GM19193 (cell line): ENCODE results near the gene NKX2-1.

Source experiments
- POLR2A ChIP-seq: IDR thresholded peaks from 4 replicates; pipeline ENCODE4 v1.6.1; 2011; ENCODE audit not compliant: insufficient read depth, insufficient read length; ENCODE audit errors: extremely low read depth

The NKX2-1 gene

DNA sequence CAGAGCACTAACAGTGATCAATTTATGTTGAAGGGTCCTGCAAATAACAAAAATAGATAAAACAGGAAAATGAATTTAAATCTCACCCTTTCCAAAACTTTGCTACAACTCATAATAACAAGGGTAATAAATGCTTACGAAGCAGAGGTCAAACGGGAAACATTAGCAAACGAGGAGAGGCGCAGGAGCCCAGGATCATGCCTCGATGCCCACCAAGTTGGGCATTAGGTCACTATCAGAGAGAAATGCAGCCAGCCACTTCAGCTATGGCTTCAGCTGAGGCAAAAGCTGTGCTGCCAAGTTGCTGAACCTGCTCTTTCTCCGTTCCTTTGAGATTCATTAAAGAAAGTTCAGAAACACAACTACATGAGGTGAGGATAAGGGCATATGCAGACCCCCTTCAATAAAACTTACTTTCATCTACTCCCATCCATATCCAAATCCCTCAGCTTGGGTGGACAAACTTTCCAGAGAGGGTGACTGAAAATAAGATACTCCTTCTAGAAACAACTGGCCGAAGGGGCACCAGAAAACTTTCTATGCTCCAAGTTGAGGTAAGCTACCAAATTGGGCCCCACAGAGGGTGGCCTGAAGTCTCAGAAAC lies 7.9 kb downstream of the NKX2-1 start:
- no peak for TF ChIP-seq POLR2A

DNA sequence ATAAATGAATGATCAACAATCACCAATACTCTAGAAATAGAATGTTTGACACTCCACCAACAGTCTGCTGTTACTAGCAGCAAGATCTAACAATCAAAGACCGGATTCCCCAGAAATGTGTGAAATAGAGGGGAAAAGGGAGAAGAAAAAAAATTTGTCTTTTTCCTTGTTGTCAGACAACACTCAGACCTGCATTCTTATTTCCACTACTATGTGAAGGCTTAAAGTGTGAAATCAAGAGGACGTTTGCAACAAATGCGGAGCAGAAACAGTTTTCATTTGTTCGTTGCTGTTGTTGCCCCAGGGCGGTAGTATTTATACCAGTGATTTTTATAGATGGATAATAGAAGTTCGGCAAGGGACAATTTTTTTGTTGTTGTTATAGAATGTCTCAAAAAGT lies 9.2 kb downstream of the NKX2-1 start:
- TF ChIP-seq POLR2A, result no peak

- no peak for TF ChIP-seq POLR2A
These were observed 9.8 kb downstream of the NKX2-1 start for GRCh38 chr14:36510078-36510799.

GRCh38 chr14:36509069-36509917 lies 10.7 kb downstream of the NKX2-1 start:
- TF ChIP-seq POLR2A, result no peak

DNA sequence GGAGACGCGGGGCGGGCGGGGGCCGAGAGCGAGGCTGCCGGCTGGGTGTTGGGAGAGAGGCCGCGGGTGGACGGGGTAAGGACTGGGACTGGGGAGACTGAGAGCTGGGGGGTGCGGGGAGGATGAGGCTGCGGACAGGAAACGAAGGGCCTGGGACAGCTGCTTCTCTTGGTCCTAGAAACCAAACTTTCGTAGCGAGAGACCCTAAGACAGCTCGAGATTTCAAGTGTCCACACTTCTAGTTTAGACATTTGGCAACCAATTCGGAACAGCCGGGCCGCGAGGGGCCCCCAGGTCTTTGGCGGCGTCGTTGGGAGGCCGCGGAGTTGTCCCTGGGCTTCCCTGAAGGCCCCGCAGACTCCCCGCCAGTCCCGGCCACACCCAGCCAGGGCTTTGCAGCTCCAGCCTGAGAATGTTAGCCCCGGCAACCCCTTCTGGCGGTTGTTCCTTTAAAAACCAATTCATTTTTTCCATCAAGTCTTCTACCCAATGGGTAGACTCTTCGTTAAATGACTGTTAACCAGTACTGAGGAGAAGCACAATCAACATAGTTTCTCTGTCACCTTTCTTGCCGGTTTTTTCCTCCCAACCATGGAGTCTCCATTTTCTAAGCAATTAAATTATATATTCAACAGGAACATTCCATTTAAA lies 11.5 kb downstream of the NKX2-1 start:
- no peak for TF ChIP-seq POLR2A

DNA sequence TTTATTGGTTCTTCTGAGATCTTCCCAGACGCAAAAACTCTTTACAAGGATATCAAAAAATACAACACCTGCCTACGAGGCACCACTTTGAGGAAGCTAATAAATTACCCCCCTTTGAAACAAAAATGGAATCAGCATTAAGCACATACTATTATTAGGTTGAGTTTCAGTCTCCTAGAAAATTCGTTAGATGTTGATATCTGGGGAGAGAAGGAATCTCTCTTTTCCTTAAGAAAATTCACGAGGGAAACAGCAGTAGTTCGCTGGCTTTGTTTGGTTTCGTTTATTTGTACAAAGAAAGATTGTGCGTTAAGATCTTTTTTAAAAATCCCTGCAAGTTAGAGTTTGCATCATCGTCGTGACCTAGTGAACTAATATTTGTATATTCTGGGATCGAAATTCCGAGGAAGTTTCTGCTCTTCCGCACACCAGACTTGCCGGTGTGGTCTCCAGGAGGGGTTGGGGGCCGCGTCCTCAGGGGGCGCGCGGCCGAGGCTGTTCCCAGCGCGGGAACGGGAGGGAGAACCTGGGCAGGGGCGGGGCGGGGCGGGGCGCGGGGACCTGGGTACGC lies 12.1 kb downstream of the NKX2-1 start:
- no peak for TF ChIP-seq POLR2A

DNA sequence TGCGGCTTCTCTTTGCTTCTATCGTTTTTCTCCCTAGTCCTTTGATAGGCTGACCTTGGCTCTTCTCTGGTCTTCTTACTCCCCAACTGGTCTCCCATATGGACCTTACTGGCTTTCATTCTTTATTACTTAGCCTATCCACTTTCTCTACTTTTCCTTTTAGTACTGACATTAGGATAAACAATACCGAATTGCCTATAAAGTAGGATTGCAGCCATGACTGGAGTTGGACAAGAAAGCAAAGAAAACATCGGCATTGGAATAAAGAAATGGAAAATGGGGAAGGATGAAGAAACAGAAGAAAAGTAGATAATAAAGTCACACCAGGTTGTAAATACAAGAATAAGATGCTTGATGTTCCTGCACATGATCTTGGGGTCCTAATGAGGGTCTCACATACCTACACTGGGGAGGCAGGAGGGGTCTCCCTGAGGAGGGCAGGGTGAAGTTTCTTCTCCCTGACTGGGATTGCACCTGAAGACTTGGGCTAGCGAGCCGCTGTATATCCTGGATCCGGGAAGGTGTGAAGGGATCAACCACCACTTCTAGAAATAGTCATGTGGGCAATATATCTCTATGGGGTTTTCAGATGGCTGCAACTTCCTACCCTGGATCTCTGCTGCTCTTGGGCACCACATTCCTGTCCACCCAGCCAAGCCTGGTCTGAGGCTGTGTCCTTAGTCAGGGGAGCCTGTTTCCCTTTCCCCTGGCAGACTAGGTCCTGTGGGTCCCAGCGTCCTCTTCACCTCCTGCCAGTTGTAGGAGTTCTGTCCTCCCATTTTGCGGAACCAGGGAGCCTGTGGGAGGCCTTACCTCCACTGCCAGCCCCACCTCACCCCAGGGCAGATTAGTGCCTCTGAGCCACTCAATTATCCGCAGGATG lies 13.1 kb downstream of the NKX2-1 start:
- no peak for TF ChIP-seq POLR2A

- no peak for TF ChIP-seq POLR2A
These were observed 13.9 kb downstream of the NKX2-1 start for GRCh38 chr14:36505892-36506731.

DNA sequence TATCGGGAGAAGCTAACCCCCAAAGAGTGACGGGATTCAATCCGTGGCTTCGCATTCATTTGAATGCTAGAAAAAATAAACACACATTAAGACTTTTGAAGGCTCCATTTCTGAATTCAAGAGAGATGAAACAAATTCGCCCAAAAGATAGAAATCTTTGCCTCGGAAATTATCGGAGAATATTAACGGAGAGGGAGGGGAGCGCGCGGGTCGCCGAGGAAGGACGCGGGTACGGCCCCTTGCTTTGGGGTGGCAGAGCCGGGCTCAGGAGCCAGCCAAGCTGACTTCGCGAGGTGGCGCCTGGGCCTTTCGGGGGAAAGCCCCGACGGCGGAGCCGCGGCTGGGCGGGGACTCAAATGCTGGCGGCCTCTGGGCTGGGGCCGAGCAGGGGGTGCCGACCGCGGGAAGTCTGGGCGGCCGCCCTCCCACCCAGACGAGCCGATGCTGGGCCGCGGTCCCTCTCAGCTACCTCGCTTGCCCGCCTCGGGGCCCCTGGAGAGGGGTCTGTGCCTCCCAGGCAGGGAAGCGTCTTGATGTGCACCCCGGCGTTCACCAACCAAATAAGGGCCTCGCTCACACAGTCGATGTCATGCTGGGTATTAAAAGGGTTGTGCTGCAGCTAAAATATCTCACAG lies 14.7 kb downstream of the NKX2-1 start:
- TF ChIP-seq POLR2A, result no peak

- no peak for TF ChIP-seq POLR2A
These were observed 15.3 kb downstream of the NKX2-1 start for GRCh38 chr14:36504771-36505175.

GRCh38 chr14:36503771-36504741 lies 16.0 kb downstream of the NKX2-1 start:
- TF ChIP-seq POLR2A, result no peak

- TF ChIP-seq POLR2A, result no peak
These were observed 17.2 kb downstream of the NKX2-1 start for GRCh38 chr14:36502558-36503508.
